Heart left ventricle (tissue), 16 donors: ENCODE results near the gene DRC3. TPM values are rescaled to one million over a fixed set of nuclear protein-coding genes. Genes with fewer than 3 reads are reported as not detected.

Source experiments
- ATAC-seq, 4 donors: fragments of 200-7000 bp; cut with Tn5 transposase; one replicate each; pipeline ENCODE4 v1.9.1; 2020 to 2022; ENCODE audit warnings: moderate library complexity in 4 of 4, mild to moderate bottlenecking in 3 of 4, moderate number of reproducible peaks in 1 of 4
- DNase-seq, 5 donors: peaks; one replicate each; pipeline ENCODE4 v3.0.0-alpha.2; 2020
- H3K27ac ChIP-seq, 12 donors: fragments of 200-600 bp; sonication (generic) in 4 of 12; one replicate each; pipeline versions ENCODE4 v1.5.0 to v1.8.0; 2016 to 2022; ENCODE audit warnings: mild to moderate bottlenecking in 2 of 12
- H3K27me3 ChIP-seq, 9 donors: fragments of 200-600 bp; sonication (generic) in 2 of 9; one replicate each; pipeline versions ENCODE4 v1.5.1 to v1.8.0; 2016 to 2022; ENCODE audit warnings: mild to moderate bottlenecking in 3 of 9
- H3K36me3 ChIP-seq, 9 donors: fragments of 200-600 bp; sonication (generic) in 2 of 9; one replicate each; pipeline versions ENCODE4 v1.5.0 to v1.8.0; 2018 to 2022; ENCODE audit warnings: mild to moderate bottlenecking in 2 of 9
- H3K4me1 ChIP-seq, 12 donors: fragments of 200-600 bp; sonication (generic) in 4 of 12; one replicate each; pipeline versions ENCODE4 v1.5.0 to v1.8.0; 2016 to 2022; ENCODE audit warnings: mild to moderate bottlenecking in 3 of 12
- H3K4me3 ChIP-seq, 12 donors: fragments of 200-600 bp; sonication (generic) in 4 of 12; one replicate each; pipeline versions ENCODE4 v1.5.0 to v1.8.0; 2017 to 2022; ENCODE audit warnings: mild to moderate bottlenecking in 9 of 12, moderate library complexity in 4 of 12
- H3K9me3 ChIP-seq, 12 donors: fragments of 200-600 bp; sonication (generic) in 4 of 12; one replicate each; pipeline versions ENCODE4 v1.5.0 to v1.8.0; 2016 to 2022; ENCODE audit warnings: mild to moderate bottlenecking in 1 of 12
- POLR2A ChIP-seq, 2 donors: fragments of 450-650 bp; IDR thresholded peaks; one replicate each; pipeline ENCODE4 v1.6.1; 2017; ENCODE audit warnings: antibody characterized with exemption in 2 of 2, mild to moderate bottlenecking in 2 of 2, moderate library complexity in 2 of 2
- WGBS, 4 donors: extraction: QIAGEN DNeasy Blood & Tissue Kit in 2 of 4; methylation state at CpG; one replicate each; pipeline versions ENCODE4 v1.1.5 to v1.1.7; 2013 to 2018; 5-methylcytosine and 5-hydroxymethylcytosine counted together
- intact Hi-C, 10 donors: fragments of 100-400 bp; cut with DNase I; formaldehyde crosslinking; loops; one replicate each; pipeline versions ENCODE4 v1.11.1 to v1.14.2; 2022
- polyA plus RNA-seq, 2 donors: library from polyadenylated mRNA; stranded (reverse); fragments of 200-250 nt; gene quantifications; one replicate each; pipeline ENCODE4 v1.2.3, GENCODE V29; 2013
- total RNA-seq, 9 donors: library from RNA; depleted of rRNA in 2 of 9; stranded (reverse); fragments of >200 nt in 2 of 9; fragmentation: NEBNext Ultra II Directional in 3 of 9; extraction: Animal tissue kit (Norgen Biotek cat#: 25700) in 3 of 9; gene quantifications; one replicate each; pipeline versions ENCODE4 v1.1.0 to v1.2.4, GENCODE V29; 2016 to 2023
- TF ChIP-seq, protein P1 (sequence below), 12 donors: fragments of 200-600 bp; sonication (generic) in 4 of 12; IDR thresholded peaks; one replicate each; pipeline versions ENCODE4 v1.5.0 to v1.8.0; 2018 to 2022; ENCODE audit warnings: antibody characterized with exemption in 12 of 12, mild to moderate bottlenecking in 5 of 12
- donor health status: ischemic (EF 13 %, LVEDD 7.1; RV severe dilation, severe dysfunction).
- donor health status: healthy with polysubstance abuse.
- donor health status: DM: no; HTN: yes; CAD: no.
- donor health status: DM: no; HTN: no; CAD: no.
- donor health status: ischemic (EF 25% LVEDD 6.9; RV normal size, moderate dysfunction).
- donor health status: ischemic (EF 25% LVEDD 5.7; RV mildly dilated, moderate dysfunction).
- donor health status: healthy.
- donor health status: DM: yes; HTN: yes; CAD: no.
- donor health status: ischemic (EF 35%, LVEDD 5.7; RV mildly dilated, moderate dysfunction).
- donor health status: nonischemic (EF 11% LVEDD 7.7; RV severe dilation, severe dysfunction).
- donor health status: DM: yes; HTN: yes; CAD: no.
- donor health status: PGD.
- donor health status: ischemic (EF 29% LVEDD 5.4; RV normal size, mild dysfunction).
- donor health status: nonischemic (EF 23%, LVEDD 6.1; RV moderate dilation, normal function).

Gene DRC3
- total and polyA plus RNA-seq, 11 donors, result 0.42 to 3.7 (median 1.00) TPM

- peaks cover 0 to 52% (median 32%) of the 10 kb centered on the region in 12 donors for H3K4me1 ChIP-seq
- intact Hi-C loops, result loop anchor here in 9 of 10 donors (2.0 to 10.0 kb wide), 11 partner anchors 46 to 683 kb away; partner anchors contain the start of genes DRC3 (in 3 of the 9), TOM1L2 (in 3 of the 9) and RAI1 (in 2 of the 9)
These were observed 65.6 kb downstream of the DRC3 start for GRCh38 chr17:18038149-18038850.

GRCh38 chr17:18038861-18039534, 66.3 kb downstream of the DRC3 start, which contains the start of the genes ATPAF2 and GID4:
Gene ATPAF2 (minus strand): TSS chr17:18039168. CDS start chr17:18039013, 155 bp downstream.
Gene GID4 (plus strand): TSS chr17:18039408. CDS start chr17:18039465, 57 bp downstream.
- peak within 1 kb of the TSS; percentile 72 to 95 (median 88) for H3K4me3 ChIP-seq
- peaks cover 0 to 57% (median 32%) of the 10 kb centered on the region in 12 donors for H3K4me1 ChIP-seq
- intact Hi-C loops, result loop anchor here in 9 of 10 donors (2.0 to 10.0 kb wide), 11 partner anchors 47 to 684 kb away; partner anchors contain the start of genes DRC3 (in 3 of the 9), TOM1L2 (in 3 of the 9) and RAI1 (in 2 of the 9)
- ATAC-seq, result peak; percentile 97 to 99 (median 97)
- TF ChIP-seq POLR2A (IDR thresholded peaks at IDR 0.05), result peak in 1 of 2 donors; percentile 47
- TF ChIP-seq, protein P1, sequence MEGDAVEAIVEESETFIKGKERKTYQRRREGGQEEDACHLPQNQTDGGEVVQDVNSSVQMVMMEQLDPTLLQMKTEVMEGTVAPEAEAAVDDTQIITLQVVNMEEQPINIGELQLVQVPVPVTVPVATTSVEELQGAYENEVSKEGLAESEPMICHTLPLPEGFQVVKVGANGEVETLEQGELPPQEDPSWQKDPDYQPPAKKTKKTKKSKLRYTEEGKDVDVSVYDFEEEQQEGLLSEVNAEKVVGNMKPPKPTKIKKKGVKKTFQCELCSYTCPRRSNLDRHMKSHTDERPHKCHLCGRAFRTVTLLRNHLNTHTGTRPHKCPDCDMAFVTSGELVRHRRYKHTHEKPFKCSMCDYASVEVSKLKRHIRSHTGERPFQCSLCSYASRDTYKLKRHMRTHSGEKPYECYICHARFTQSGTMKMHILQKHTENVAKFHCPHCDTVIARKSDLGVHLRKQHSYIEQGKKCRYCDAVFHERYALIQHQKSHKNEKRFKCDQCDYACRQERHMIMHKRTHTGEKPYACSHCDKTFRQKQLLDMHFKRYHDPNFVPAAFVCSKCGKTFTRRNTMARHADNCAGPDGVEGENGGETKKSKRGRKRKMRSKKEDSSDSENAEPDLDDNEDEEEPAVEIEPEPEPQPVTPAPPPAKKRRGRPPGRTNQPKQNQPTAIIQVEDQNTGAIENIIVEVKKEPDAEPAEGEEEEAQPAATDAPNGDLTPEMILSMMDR (IDR thresholded peaks at IDR 0.05), result no peak
- H3K27me3 ChIP-seq, result no peaks in the 10 kb centered on the region
- no peaks in the 10 kb centered on the region for H3K9me3 ChIP-seq
- peak within 1 kb of the TSS; percentile 68 to 89 (median 75) for H3K27ac ChIP-seq
- WGBS, 4 donors, result 0% methylated on average over 40 to 67 of the region's 67 CpGs
- H3K36me3 ChIP-seq, result no peaks in the 10 kb centered on the region
- DNase-seq, result peak; percentile 99 to 100 (median 100)

More at GRCh38 chr17:18038149-18038850, 65.6 kb downstream of the DRC3 start:
- H3K9me3 ChIP-seq, result no peaks in the 10 kb centered on the region
- H3K27ac ChIP-seq, result peak overlapping the region in 11 of 12 donors; percentile 45 to 89 (median 72)
- ATAC-seq (no peak), DNase-seq (no peak)
- TF ChIP-seq, protein P1 (IDR thresholded peaks at IDR 0.05), result no peak
- H3K36me3 ChIP-seq, result no peaks in the 10 kb centered on the region
- WGBS, 4 donors, result 8 to 14% (median 11%) methylated on average over 9 to 13 of the region's 13 CpGs
- H3K27me3 ChIP-seq, result no peaks in the 10 kb centered on the region
- H3K4me3 ChIP-seq, result peak overlapping the region; percentile 72 to 95 (median 88)

DNA sequence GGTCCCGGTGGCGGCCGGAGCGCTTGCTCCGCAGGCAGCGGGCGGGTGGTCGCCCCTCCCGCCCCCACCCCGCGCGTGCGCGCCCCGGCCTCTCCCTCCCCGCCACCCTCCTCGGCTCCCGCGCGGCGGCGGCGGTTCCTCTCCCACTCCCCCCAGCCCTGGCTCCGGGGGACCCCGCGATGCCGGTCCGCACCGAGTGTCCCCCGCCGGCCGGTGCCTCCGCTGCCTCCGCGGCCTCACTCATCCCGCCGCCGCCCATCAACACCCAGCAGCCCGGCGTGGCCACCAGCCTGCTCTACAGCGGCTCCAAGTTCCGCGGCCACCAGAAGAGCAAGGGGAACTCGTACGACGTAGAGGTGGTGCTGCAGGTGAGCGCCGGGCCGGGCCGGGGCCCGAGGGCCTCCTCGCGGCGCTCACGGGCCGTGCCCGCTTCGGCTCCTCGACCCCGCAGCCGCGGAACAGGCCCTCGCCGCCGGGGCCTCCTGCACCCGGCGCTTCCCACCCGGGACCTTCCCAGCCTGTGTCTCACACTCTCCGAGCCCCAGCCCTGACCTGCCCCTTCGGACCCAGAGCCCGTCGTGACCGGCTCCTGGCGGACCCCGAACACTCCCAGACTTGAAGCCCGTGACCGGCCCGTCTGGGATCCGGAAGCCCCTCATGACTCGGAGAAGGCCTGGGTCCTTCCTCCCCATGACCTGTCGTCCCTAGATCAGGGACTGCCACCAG, 67.0 kb downstream of the DRC3 start:
- intact Hi-C loops, result loop anchor here in 9 of 10 donors (2.0 to 10.0 kb wide), 11 partner anchors 47 to 685 kb away; partner anchors contain the start of genes DRC3 (in 3 of the 9), TOM1L2 (in 3 of the 9) and RAI1 (in 2 of the 9)
- Histone ChIP-seq H3K9me3 (no peaks in the 10 kb centered on the region), H3K36me3 (peaks cover 0 to under 1% (median 0%) of the 10 kb centered on the region in 9 donors), H3K27ac (peak overlapping the region; percentile 68 to 89 (median 75)), H3K4me1 (peaks cover 0 to 57% (median 32%) of the 10 kb centered on the region in 12 donors), H3K4me3 (peak overlapping the region; percentile 72 to 95 (median 88)), H3K27me3 (no peaks in the 10 kb centered on the region)
- peak in 2 of 4 donors; percentile 60 to 64 for ATAC-seq
- TF ChIP-seq, protein P1 (IDR thresholded peaks at IDR 0.05), result no peak
- no peak for TF ChIP-seq POLR2A (IDR thresholded peaks at IDR 0.05)
- 0 to 1% (median 1%) methylated on average over 24 to 81 of the region's 81 CpGs for WGBS, 4 donors
- peak in 3 of 5 donors; percentile 30 to 66 (median 36) for DNase-seq
